Lower leg skin (tissue), 4 donors: ENCODE measurements around the gene LEPROT. TPM values are rescaled to one million over a fixed set of nuclear protein-coding genes. Genes with fewer than 3 reads are reported as not detected.
"Not testable (repeated sequence)": the region's sequence is repeated elsewhere in the genome, so short reads cannot be mapped to it uniquely, and the experiment has no call there.

Source experiments
- DNase-seq, 2 donors: peaks; one replicate each; pipeline ENCODE4 v3.0.0-alpha.2; 2019; ENCODE audit warnings: low spot score in 2 of 2
- H3K4me3 ChIP-seq: fragments of 200-600 bp; sonication (generic); 2 replicates; pipeline ENCODE4 v1.5.1; 2017; ENCODE audit warnings: mild to moderate bottlenecking, low read depth; ENCODE audit not compliant: poor library complexity, severe bottlenecking
- POLR2A ChIP-seq, 2 donors: fragments of 450-650 bp; IDR thresholded peaks; one replicate each; pipeline ENCODE4 v1.6.1; 2016 to 2017; ENCODE audit warnings: antibody characterized with exemption in 2 of 2, mild to moderate bottlenecking in 1 of 2, moderate library complexity in 1 of 2
- whole genome bisulfite sequencing, 2 donors: methylation state at CpG; one replicate each; pipeline ENCODE4 v1.1.5; 2018; 5-methylcytosine and 5-hydroxymethylcytosine counted together
- intact Hi-C: fragments of 100-400 bp; cut with DNase I; formaldehyde crosslinking; loops from one replicate; pipeline ENCODE4 v1.15.0; 2023; ENCODE audit warnings: low total_unique reads
- total RNA-seq, 4 donors: library from RNA; depleted of rRNA; stranded (reverse); fragments of >200 nt; gene quantifications; one replicate each; pipeline ENCODE4 v1.1.0, GENCODE V29; 2016
- TF ChIP-seq, protein P1 (sequence below), 3 donors: fragments of 450-650 bp; IDR thresholded peaks; one replicate each; pipeline ENCODE4 v1.5.1; 2016; ENCODE audit warnings: antibody characterized with exemption in 3 of 3, mild to moderate bottlenecking in 3 of 3, moderate library complexity in 2 of 3

The LEPROT gene
- total RNA-seq, 4 donors from 2014 or later = 28.5 to 49.2 (median 32.3) TPM

- TF ChIP-seq, protein P1, sequence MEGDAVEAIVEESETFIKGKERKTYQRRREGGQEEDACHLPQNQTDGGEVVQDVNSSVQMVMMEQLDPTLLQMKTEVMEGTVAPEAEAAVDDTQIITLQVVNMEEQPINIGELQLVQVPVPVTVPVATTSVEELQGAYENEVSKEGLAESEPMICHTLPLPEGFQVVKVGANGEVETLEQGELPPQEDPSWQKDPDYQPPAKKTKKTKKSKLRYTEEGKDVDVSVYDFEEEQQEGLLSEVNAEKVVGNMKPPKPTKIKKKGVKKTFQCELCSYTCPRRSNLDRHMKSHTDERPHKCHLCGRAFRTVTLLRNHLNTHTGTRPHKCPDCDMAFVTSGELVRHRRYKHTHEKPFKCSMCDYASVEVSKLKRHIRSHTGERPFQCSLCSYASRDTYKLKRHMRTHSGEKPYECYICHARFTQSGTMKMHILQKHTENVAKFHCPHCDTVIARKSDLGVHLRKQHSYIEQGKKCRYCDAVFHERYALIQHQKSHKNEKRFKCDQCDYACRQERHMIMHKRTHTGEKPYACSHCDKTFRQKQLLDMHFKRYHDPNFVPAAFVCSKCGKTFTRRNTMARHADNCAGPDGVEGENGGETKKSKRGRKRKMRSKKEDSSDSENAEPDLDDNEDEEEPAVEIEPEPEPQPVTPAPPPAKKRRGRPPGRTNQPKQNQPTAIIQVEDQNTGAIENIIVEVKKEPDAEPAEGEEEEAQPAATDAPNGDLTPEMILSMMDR (IDR thresholded peaks at IDR 0.05) = no peak
- no peak for TF ChIP-seq POLR2A (IDR thresholded peaks at IDR 0.05)
- no peak for DNase-seq
- H3K4me3 ChIP-seq = no peak overlapping the region
These were observed 38.9 kb downstream of the LEPROT start for GRCh38 chr1:65459397-65459768.

GRCh38 chr1:65465837-65466236 lies 45.4 kb downstream of the LEPROT start:
- 93 to 100% methylated on average over 1 of the region's 1 CpG for WGBS, 2 donors
- H3K4me3 ChIP-seq, intact Hi-C loops, DNase-seq: not testable (repeated sequence)

More at GRCh38 chr1:65459397-65459768, 38.9 kb downstream of the LEPROT start:
- intact Hi-C loops = no loop called here
- WGBS, 2 donors = 72 to 83% methylated on average over 1 of the region's 1 CpG

DNA sequence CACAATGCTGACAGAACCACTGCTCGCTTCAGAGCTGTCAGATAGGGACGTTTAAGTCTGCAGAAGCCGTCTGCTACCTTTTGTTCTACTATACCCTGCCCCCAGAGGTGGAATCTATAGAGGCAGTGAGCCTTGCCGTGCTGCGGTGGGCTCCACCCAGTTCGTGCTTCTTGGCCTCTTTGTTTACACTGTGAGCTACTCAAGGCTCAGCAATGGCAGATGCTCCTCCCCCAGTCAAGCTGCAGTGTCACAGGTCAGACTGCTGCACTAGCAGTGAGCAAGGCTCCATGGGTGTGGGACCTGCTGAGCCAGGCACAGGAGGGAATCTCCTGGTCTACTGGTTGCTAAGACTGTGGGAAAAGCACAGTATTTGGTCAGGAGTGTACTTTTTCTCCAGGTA lies 47.1 kb downstream of the LEPROT start:
- no peak for DNase-seq
- H3K4me3 ChIP-seq = no peak overlapping the region
- intact Hi-C loops = no loop called here
- TF ChIP-seq, protein P1 (IDR thresholded peaks at IDR 0.05) = no peak
- no peak for TF ChIP-seq POLR2A (IDR thresholded peaks at IDR 0.05)
- WGBS, 2 donors = 54 to 69% methylated on average over 4 to 6 of the region's 6 CpGs

- DNase-seq = no peak
- 52 to 63% methylated on average over 4 of the region's 4 CpGs for WGBS, 2 donors
- H3K4me3 ChIP-seq = no peak overlapping the region
- intact Hi-C loops = no loop called here
- TF ChIP-seq, protein P1 (IDR thresholded peaks at IDR 0.05) = no peak
- no peak for TF ChIP-seq POLR2A (IDR thresholded peaks at IDR 0.05)
These were observed 48.8 kb downstream of the LEPROT start for GRCh38 chr1:65469126-65469888.

- no peak overlapping the region for H3K4me3 ChIP-seq
- 67 to 74% methylated on average over 4 of the region's 4 CpGs for WGBS, 2 donors
- intact Hi-C loops = no loop called here
- TF ChIP-seq, protein P1 (IDR thresholded peaks at IDR 0.05) = no peak
- TF ChIP-seq POLR2A (IDR thresholded peaks at IDR 0.05) = no peak
- no peak for DNase-seq
These were observed 49.4 kb downstream of the LEPROT start for GRCh38 chr1:65469889-65470340.

- intact Hi-C loops = no loop called here
- H3K4me3 ChIP-seq = no peak overlapping the region
- TF ChIP-seq, protein P1 (IDR thresholded peaks at IDR 0.05) = no peak
- no peak for TF ChIP-seq POLR2A (IDR thresholded peaks at IDR 0.05)
- 19 to 21% methylated on average over 1 of the region's 1 CpG for WGBS, 2 donors
- no peak for DNase-seq
These were observed 50.3 kb downstream of the LEPROT start for GRCh38 chr1:65470766-65471165.
